Stimulated activated CD4-positive, alpha-beta T cell treated with anti-CD3 and anti-CD28 coated beads, Interleukin-12 subunit alpha, Interleukin-12 subunit beta, amount 100 ng/mL, for 48 hours (primary cell): ENCODE data around the gene LRRC43.
"Not testable (repeated sequence)": the region's sequence is repeated elsewhere in the genome, so short reads cannot be mapped to it uniquely, and the experiment has no call there.

Experiments
- DNase-seq, 3 donors: peaks; one replicate each; pipeline ENCODE4 v3.0.0-alpha.2; 2020; ENCODE audit warnings: low read depth in 2 of 3, low spot score in 1 of 3

Gene LRRC43

GRCh38 chr12:122190842-122191668 is 8.1 kb downstream of the LRRC43 start:
- peak; percentile 51 to 77 (median 59) for DNase-seq

GRCh38 chr12:122192441-122192840 is 9.5 kb downstream of the LRRC43 start:
- DNase-seq, result no peak

- no peak for DNase-seq
These were observed 11.9 kb downstream of the LRRC43 start for GRCh38 chr12:122194804-122195203.

GRCh38 chr12:122195405-122195804 is 12.5 kb downstream of the LRRC43 start:
- DNase-seq, result no peak

DNA sequence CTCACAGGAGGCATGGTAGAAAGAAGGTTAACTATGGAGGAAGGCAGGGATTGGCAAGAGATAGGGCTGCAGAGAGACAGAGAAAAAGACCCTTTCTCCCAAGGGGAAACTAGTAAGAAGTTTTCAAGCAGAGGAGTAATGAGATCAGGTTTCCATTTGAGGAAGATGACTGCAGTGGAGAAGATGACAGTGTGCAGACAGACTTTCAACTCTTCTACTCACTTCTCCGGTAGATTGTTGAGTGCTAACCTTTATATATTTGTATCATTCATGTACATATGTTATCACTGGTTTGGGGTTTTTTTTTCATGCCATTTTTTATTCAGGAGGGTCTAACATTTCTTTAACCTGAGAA is 14.7 kb downstream of the LRRC43 start:
- DNase-seq, result no peak

DNA sequence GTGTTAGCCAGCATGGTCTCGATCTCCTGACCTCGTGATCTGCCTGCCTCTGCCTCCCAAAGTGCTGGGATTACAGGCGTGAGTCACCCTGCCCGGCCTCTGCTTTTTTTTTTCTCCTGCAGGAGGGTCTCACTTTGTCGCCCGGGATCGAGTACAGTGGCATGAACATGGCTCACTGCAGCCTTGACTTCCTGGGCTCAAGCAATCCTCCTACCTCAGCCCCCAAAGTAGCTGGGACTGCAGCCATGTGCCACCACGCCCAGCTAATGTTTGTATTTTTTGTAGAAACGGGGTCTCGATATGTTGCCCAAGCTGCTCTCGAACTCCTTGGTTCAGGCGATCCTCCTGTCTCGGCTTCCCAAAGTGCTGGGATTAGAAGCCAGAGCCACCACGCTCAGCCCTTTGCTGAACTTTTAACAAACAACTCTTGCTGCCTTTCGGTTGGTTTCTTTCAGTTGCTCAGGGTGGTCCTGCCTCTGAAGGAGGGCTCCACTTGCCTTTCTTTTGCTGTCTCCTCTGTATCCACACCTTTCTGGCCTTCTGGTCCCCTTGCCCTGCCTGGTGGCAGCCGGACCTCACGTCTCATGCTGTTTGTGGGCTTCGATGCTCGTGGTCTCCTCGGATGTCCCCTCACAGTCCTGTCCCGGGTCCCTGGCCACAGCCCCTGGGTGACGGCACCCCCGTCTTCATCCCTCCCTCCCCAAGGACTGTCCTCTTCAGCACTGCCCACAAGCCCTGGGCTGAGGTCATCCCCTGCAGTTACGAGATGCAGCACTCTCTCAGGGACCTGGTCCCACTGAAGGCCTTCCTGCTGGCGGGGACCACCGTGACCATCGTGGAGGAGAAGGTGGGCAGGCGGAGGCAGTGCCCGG is 16.8 kb downstream of the LRRC43 start:
- DNase-seq, result no peak

- DNase-seq, result no peak
These were observed 17.7 kb downstream of the LRRC43 start for GRCh38 chr12:122200541-122201175.

- no peak for DNase-seq
These were observed 18.5 kb downstream of the LRRC43 start for GRCh38 chr12:122201381-122201780.

DNA sequence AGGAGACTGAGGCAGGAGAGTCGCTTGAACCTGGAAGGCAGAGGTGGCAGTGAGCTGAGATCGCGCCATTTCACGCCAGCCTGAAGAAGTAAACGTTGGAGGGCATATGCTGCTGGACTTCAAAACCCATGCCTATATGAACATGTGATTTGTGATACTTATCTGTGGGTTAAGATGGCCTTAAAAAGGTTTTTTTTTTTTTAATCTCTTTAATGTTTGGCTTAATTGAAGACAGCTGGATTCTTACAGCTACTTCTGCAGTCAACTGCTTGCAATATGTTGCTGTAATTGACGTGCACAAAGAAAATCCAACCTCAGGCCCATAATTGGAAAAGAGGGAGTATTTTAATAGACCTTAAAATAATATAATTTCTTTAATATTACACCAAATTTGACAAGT is 19.1 kb downstream of the LRRC43 start:
- DNase-seq, result no peak

GRCh38 chr12:122202811-122203210 is 19.9 kb downstream of the LRRC43 start:
- DNase-seq, result not testable (repeated sequence)

DNA sequence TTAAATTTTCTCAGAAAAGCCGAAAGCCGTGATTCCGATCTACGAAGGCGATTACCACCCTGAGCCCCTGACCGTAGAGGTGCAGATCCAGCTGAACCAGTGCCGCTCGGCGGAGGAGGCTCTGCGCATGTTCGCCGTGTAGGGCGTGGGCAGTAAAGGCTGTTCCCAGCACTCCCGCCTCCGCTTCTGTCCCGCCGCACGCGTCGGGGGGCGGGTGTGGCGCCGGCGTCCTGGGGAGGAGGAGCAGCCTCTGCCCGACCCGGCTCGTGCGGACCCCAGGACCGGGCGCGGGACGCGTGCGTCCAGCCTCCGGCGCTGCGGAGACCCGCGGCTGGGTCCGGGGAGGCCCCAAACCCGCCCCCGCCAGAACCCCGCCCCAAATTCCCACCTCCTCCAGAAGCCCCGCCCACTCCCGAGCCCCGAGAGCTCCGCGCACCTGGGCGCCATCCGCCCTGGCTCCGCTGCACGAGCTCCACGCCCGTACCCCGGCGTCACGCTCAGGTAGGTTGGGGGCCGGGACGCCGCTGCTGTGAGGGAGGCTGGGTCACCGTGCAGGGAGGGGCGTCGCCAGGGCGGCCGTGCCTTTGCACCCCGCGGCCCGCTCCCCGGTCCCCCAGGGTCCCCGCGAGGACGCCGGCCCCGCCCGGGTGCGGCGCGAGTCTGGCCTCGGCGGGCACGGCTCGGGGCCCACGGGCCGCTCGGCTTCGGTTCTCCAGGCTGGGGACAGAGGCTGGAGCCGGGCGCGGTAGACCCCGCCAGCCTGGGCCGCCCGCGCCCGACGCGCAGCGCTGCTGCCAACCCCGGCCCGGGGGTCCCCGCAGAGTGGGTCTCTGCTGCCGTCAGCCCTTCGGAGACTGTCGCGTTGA is 20.6 kb downstream of the LRRC43 start, which contains the start of gene B3GNT4:
Gene B3GNT4 (plus strand): TSS at position 409 of the 866 bp plus-strand sequence. CDS start 910 bp downstream, outside the sequence.
- peak; percentile 31 to 53 (median 53) for DNase-seq

- DNase-seq, result no peak
These were observed 21.5 kb downstream of the LRRC43 start for GRCh38 chr12:122204167-122205052.

- no peak for DNase-seq
These were observed 22.4 kb downstream of the LRRC43 start for GRCh38 chr12:122205053-122205925.

GRCh38 chr12:122206111-122206881 is 23.4 kb downstream of the LRRC43 start:
- no peak for DNase-seq

DNA sequence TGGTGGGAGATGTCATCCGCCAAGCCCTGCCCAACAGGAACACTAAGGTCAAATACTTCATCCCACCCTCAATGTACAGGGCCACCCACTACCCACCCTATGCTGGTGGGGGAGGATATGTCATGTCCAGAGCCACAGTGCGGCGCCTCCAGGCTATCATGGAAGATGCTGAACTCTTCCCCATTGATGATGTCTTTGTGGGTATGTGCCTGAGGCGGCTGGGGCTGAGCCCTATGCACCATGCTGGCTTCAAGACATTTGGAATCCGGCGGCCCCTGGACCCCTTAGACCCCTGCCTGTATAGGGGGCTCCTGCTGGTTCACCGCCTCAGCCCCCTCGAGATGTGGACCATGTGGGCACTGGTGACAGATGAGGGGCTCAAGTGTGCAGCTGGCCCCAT is 24.1 kb downstream of the LRRC43 start:
- DNase-seq, result no peak

DNA sequence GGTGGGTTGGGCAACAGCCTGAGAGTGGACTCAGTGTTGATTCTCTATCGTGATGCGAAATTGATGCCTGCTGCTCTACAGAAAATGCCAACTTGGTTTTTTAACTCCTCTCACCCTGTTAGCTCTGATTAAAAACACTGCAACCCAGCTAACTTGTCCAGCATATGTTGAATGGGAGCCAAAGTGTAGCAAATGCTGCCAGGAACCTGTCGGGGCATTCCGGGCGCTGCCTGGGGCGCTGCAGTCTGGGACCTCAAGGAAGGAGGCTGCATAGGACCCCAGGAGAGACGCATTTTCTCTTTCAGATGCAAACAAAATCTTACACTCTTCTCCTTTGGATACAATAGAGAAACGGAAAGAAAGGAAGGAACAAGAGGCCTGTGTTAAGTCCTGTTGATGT is 24.5 kb downstream of the LRRC43 start:
- no peak for DNase-seq

DNA sequence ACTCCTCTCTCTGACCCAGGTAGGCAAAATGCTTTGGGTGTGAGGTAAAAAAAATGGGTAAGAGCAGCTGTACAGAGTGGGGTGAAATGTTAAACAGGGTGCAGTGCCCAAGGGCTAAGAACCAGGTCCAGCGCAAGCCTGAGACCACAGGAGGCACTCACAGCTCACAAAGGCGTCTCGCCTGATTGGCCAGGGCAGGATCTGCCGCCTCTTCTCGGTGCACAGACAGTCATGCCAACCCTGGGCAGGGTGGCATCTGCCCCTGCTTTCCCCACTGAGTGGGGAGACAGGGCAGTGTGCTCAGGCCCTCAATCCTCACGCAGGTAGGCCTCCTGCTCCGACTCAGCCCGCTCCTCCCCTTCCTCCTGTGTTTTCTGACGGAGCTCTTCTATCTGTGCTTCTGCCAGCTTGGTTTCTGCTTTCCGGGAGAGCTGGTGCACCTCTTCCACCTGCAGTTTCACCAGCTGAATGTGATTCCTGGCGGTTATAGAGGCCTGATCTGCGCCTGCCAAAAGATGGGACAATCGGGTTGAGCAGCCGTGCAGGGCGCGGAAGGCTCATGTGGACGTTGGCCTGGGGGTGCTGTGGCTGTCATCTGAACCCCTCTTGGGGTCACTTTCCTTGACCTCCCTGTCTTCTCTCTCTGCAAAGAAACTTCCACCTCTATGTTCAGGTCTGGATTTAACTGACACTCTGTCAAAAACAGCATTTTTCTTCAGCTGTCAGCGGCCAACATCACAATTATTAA is 25.3 kb downstream of the LRRC43 start:
- no peak for DNase-seq
